ENCODE results near the gene LRP1B.

The LRP1B gene

GRCh38 chr2:141392517-141393213, 738.2 kb downstream of the LRP1B start:
- DNase-seq = no peak

DNA sequence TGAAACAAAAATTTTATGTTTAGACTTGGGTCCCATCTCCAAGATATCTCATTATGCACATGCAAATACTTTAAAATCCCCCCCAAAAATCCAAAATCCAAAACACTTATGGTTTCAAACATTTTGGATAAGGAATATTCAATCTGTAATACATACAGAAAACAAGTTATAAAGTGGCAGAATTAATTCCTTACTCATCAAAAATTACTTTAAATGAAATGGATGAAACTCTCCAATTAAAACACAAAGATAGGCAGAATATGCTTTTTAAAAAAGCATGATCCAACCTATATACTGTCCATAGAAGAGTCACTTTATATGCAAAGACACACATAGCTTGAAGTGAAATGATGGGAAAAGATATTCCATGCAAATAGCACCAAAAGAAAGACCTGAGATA, 744.6 kb downstream of the LRP1B start:
- no peak for DNase-seq

- no peak for DNase-seq
Measured at GRCh38 chr2:141384676-141385075, 746.1 kb downstream of the LRP1B start.

DNA sequence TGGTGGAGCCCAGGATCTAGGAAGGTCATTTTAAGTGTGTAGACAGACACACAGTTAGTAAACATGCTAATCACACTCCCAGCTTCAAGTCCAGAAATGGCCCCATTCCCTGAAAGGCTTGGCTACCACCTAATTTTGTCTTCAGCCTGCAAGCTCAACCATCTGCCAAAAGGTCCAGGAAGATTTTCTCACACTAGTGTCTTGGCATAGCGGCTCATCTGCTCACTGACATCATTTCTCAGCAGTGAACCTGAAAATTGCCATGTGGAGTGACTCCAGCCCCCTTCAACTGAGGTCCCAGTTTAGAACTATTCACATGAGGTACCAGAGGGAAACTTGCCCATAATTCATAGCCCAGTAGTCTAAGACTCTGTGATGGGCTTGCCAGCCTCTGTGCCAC, 748.9 kb downstream of the LRP1B start:
- DNase-seq = no peak

DNA sequence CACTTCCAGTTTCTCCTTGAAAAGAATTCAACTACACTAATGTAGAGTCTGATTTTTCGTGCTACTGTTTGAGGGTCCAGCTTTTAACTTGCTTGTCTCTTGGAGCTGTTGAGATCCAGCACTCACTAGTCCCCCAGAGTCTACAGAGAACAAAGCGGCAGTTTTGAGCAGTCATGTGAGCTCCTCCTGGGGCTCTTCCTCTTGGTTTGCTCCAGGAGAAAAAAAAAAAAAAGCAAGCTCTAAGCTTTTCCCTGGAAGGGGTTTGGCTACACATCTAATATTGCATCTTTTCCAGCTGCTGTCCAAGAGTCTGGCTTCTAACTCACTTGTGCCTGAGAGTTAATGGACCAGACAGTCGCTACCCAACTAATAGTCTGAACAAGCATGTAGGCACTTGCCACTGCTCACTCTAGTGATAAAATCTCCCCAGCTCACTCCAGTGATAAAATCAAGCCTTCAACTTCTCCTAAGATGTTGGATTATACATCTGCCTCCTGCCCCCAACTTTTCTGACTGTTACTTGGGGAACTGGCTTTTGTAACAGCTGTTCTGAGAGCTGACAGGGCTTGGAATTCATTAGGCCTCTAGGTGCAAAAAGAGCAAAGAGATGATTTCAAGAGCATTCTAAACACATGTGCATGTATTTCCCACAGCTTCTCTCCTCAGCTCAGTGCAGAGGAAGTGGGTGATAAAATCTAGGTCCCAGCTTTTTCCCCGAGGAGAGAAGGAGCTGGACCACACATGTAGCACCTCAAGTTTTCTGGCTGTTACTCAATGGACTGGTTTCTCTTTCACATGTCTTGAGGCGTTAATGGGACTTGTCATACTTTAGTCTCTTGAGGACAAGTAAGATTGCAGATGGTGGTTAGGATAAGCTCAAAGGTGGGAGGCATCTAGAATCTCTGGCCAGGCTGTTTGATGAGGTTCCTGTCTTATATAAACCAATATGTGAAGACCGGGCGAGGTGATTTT, 750.5 kb downstream of the LRP1B start:
- DNase-seq = no peak

DNA sequence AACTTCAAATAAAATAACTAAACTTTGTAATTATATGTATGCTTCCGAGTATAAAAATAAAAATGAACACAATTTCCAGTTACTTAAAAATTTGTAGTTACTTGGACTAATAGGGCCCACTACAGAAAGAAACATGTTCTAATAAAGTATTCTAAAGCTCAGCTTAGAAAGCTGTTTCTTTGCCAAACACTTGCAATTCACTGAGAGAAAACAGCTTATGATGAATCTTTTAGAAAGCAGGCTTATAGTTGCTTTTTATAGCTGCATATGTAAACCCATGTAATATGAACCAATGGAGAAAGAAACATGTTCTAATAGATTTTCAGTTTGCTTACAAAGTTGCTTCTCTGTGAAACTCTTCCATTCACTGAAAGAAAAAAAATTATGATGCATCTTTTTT, 766.0 kb downstream of the LRP1B start:
- no peak for DNase-seq

DNA sequence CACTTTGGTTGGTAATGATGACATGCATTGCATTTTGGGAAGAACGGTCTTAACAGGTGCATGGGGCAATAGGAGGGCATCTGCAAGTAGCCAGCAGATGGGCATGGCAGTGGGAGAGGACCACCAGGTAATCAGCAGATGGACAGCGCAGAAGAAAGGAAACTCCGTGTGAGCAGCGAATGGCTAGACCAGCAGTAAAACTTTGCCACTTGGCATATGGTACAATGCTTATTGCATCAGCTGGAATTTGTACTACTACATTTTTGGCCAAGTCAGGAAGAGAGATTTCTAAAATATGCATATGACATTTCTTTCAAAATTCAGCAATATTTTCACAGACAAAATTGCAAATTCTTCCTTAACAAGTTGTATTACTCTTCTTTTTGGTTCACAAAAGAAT, 768.5 kb downstream of the LRP1B start:
- no peak for DNase-seq

DNA sequence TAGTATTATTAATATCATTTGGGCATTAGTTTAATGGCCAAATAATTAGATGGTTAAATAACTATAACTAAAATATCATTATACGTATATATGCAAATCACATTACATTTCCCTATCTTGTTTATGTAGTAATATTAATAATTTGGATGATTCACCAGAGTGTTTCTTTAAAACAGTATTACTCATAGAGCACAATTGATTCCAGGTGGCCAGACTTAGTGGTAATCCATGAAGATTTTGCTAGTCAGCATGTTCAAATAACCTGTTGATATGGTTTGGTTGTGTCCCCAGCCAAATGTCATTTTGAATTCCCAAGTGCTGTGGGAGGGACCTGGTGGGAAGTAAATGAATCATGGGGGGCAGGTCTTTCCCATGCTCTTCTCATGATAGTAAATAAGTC, 782.3 kb downstream of the LRP1B start:
- no peak for DNase-seq

DNA sequence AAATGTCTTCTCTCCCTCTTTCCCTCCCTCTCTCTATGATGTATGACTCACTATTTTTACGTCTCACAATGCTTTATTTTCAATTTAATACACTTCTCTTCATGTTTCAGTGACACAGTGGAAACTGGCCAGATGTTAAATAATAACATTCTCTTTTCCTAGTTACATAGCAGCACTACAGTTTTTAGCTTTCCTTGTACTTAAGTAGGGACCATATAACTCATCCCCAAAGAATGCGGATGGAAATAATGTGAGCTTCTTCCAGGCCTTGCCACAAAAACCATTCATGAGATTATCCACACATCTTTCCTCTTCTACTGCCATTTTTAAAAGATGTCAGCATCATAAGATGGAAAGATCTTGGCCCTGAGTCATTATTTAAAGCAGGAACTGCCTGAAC, 789.4 kb downstream of the LRP1B start:
- no peak for DNase-seq

DNA sequence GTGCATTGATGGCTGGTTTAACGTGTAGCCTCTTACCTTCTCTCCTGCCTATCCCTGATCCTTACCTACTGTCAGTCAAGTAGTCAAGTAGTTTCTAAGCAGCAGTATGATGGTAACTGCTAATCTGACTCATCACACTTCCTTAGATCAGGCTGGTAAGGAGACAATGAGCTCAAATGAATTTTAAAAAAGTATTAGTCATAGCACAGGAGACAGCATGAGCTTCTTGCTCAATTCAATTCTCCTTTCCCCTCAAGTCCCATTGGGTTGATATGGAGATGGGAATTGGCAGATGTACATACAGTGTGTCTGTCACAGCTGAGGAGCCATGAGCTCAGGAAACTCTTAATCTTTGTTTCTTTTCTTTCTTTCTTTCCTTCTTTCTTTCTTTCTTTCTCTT, 799.7 kb downstream of the LRP1B start:
- DNase-seq = no peak

GRCh38 chr2:141329964-141330363, 800.9 kb downstream of the LRP1B start:
- DNase-seq = no peak

DNA sequence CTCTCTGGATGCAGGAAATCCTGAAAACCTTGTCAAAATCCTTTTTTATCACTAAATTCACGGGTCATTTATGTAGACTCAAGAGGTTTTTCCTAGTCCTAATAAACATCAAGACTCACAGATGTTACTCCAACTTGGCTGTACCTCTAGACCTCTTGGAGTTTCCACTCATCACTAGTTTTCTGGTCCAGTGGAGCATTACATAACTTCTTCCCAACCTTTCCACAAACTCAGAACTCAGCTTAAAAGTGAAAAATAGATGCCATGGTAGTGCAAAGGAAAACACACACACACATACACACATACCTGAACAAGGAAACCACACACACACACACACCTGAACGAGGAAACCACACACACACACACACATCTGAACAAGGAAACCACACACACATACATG, 807.2 kb downstream of the LRP1B start:
- DNase-seq = no peak

GRCh38 chr2:141317986-141318385, 812.8 kb downstream of the LRP1B start:
- DNase-seq = no peak

DNA sequence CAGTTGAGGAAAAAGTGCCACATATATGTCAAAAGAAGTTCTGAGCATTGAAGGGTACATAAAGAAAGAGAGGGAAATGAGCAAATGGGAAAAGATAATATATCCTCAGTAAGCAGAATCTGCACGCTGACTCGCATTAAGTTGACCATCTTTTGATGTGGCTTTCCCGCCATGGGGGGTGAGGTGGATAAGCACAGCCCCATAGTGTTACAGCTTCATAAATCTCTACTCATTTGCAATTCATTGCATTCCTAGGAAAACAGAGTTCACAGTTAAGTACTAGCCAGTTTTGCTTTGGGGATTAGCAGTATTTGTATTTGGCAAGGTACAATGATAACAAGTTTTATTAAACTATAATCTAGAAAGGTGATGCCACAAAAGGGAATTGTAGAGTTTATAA, 814.2 kb downstream of the LRP1B start:
- no peak for DNase-seq

DNA sequence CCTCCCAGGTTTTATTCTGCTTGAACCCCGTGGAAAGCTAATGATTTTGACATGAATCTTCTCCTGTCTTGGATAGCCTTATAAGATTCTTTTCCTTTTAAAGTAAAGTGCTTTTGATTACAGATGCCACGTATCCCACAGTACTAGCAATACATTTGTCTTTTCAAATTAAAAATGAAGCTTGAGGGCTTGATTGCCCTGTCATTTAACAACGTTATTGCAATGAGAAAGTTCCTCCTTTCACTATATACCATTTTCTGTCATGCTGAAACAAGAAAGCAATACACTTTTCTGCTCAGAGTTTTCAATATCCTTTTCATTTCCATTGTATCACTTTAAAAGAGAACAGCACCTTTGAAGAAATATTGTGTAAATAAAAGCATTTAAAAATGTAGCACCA, 814.7 kb downstream of the LRP1B start:
- DNase-seq = no peak

DNA sequence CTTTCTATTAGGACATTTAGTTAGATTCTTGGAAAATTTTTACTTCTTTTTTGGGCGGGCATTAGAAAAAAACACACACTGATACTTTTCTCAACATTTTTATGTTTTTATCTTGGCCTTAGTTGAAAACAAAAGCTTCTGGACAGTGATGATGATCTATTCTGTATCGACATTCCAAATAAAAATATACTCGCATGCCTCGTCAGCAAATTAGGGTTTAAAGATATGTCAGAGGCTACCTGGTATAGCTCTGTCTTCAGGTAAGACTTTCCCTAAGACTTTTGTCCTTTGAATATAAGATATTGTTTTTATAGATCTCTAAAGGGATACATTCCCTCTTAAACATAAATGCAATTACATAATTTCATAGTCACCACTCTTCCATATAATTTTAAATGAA, 816.8 kb downstream of the LRP1B start:
- no peak for DNase-seq

GRCh38 chr2:141311430-141311829, 819.4 kb downstream of the LRP1B start:
- no peak for DNase-seq

GRCh38 chr2:141306368-141306767, 824.4 kb downstream of the LRP1B start:
- DNase-seq = no peak

GRCh38 chr2:141301551-141301950, 829.3 kb downstream of the LRP1B start:
- no peak for DNase-seq

DNA sequence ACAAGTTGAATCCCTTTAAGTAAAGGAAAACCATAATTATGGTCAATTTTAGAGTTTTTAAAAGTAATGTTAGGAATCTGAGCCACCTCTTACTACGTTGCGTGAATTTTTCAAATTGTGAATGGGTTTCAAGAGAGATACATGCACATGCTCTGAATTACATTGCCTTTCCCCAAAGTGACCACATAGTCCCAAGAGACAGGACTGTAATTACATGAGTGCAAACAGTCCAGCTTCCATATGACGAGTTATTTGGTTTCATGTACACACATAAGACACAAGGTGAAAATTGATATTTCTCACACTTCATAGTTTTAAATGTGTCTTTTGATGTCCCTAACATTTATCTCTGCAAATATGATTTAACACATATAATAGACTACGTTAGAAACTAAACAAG, 850.8 kb downstream of the LRP1B start:
- no peak for DNase-seq

DNA sequence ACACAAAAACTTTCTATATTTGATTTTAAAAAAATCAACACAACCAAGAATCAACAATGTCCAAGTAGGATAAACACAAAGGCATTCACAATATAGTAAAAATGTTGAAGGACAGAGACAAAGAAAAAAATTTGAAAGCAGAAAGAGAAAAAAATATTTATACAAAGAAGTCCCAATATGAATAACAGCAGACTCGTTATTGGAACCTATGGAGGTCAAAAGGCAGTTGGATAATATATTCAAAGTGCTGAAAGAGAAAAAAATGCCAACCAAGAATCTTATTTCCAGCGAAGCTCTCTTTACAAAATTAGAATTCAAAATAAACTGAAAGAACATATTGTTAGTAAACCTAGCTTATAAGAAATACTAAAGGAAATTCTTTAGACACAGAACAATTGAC, 859.5 kb downstream of the LRP1B start:
- DNase-seq = no peak

GRCh38 chr2:141264848-141265247, 866.0 kb downstream of the LRP1B start:
- no peak for DNase-seq

DNA sequence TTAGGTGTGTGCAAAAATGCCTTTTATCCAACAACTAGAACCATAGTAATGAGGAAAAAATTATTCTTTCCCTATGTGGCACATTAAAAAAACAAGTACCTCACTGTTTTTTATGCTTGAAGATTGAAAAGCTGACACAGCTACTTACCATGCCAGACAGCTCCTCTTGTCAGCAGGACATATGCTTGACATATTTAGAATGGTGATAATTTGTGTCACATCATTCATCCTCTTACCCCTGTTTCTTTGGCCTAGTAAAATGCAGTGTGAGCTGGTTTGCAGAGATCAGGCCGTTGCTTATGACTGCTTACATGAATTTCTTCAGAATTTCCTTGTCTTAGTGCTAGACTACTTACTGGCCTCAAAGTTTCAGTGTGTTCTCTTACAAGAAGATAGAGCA, 869.9 kb downstream of the LRP1B start:
- DNase-seq = no peak

DNA sequence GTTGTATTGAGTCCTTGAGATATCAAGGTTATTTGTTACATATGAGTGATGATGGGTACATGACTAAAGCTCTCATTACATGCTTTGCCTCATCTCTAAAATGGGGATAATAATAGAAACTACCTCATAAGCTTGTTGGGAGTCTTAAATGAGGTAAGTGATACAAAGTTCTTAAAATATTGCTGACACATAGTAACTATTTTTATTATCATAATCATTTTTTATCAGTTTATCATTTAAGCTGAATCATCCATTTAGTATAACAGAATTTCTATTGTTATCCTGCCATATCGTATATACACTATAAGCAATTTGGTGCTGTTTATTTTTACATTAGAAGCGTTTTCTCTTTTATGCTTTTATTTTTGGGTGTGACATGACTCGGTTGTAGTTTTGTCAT, 871.1 kb downstream of the LRP1B start:
- no peak for DNase-seq
